GOT3 (cell line): ENCODE results near the gene ZIC3.
"Not testable (repeated sequence)": the region's sequence is repeated elsewhere in the genome, so short reads cannot be mapped to it uniquely, and the experiment has no call there.

Experiments
- DNase-seq: peaks from one replicate; lab custom pipeline; 2025; ENCODE audit warnings: mixed read lengths; lab: John Stamatoyannopoulos, UW

Gene ZIC3

DNA sequence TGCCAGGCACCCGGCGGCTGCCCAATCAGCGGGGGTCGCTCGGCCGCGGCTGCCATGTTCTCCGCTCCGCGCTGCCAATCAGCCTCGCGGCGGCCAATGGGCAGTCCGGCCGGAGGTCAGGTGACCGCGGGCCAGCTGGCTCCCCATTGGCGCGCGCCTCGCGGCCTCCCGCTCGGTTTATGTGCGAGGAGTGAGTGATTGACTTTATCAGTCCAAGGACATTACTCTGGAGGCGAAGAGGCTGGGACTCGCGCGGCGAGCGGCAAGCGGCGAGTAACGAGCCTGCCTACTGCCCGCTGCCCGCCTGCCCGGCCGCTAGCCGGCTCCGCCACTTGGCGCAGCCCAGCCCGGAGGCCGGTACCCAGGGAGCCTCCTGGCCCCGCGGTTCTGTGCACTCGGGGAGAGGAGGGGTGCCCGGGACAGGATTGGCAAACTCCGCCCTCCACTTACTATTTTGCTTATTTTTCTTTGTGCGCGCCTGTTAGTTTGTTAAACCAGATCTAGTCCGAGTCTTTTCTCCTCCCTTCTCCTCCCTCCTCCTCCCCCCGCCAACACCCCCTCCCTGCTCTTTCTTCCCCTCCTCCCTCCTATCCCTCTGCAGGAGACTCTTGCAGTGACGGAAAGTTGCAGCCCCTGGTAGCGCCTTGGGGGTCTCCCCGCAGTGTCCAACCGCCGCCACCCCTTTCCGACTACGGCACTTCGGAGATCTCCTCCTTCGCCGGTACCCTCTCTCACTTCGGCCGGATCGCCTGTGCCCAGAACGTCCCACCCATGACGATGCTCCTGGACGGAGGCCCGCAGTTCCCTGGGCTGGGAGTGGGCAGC lies at the start of gene ZIC3:
Gene ZIC3, plus strand, starts transcription at position 207 of the 825 bp plus-strand sequence. Its CDS starts 565 bp downstream, at position 772.
- no peak for DNase-seq

DNA sequence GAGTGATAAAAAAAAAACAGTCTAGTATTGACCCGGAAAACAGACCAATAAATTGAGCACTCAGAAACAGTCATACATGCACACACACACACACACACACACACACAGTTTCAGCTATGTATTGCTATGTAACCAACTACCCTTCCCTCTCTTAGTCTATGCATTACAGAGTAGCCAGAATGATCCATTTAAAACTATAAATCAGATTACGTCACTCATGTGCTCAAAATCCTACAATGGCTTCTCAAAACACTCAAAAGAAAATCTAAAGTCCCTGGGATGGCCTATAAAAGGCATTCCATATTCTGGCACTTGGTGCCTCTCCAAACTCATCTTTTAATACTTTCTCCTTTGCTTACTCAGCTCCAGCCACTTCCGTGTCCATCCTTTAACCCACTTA lies 46.5 kb upstream of the ZIC3 start:
- no peak for DNase-seq

DNA sequence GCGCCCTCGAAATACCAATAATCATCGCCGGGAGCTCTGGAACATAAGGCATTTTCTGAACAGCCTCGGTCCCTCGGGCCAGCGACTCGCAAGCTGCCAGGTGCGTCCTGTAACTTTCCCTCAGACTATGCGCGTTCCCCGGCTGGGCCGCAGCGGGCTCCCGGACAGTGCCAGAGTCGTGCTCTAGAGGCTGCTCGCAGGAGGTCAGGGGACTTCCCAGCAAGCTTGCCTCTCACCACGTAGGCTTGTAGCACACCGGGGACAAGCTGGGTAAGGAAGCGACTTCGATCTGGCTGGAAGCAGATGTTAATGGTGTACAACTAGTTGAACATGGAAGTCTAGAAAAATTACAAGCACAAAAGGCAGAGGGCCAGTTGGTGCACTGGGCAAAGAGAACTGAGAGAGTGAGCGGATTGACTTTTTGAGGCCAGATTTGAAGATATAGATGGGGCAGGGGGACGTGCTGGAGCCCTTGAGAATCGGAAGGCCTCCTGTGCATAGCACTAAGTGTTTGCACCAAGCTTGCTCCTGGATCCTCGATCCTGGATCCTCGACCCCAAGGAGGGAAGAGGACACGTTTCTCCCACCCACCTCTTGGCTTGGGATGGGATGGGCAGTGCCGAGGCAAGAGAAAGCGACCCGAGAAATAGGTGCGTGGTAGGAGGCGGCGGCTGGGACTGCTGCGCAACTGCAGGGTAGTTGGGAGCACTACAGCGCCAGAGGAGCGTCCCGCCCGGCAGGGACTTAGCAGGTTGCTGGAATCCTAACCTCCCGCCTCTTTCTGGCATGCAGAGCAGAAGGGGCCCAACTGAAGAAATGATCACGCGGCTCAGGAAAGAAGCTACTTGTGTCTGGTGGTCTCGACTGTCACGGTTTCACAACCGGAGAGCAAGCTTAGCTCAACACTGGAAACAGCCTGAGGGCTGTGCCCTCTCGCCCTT lies 19.9 kb upstream of the ZIC3 start:
- DNase-seq, result no peak

- no peak for DNase-seq
Measured at GRCh38 chrX:137547291-137547690, 18.6 kb upstream of the ZIC3 start.

DNA sequence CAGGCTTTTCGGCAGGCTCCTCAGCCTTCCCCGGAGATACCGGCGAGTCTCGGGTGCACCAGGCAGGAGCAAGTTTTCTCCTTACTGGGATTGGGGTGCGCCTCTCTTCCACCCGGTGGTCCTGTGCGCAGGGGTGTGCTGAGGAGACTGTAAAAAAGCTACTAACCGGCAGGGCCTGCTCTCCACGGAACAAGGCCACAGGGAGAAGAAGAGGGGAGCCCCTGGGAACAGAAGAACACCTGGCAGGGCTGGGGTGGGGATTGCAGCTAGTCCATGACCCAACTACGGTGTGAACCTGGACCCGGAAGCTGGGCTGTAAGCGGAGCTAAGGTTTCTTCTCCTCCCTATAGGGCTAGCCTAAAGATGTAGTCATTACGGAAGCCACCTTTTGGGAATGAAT lies 17.7 kb upstream of the ZIC3 start:
- no peak for DNase-seq

DNA sequence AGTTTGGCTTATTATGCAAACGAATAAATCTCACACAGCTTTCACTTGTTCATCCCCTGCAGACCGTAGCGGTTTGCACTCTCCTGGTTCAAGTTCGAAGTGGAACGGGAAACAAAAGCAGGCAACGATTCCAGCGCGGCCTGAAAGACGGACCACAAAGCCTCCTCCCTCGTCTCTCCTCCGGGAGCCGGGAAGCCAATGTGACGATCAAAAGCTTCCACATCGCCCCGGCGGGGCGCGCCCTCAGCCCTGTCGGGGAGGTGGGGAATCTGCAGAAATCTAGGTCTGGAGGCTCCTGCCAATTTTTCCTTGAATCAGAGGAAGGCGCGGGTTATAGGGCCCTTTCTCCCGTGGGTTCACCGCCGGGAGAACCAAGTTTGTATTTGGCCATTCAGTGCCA lies 16.9 kb upstream of the ZIC3 start:
- no peak for DNase-seq

DNA sequence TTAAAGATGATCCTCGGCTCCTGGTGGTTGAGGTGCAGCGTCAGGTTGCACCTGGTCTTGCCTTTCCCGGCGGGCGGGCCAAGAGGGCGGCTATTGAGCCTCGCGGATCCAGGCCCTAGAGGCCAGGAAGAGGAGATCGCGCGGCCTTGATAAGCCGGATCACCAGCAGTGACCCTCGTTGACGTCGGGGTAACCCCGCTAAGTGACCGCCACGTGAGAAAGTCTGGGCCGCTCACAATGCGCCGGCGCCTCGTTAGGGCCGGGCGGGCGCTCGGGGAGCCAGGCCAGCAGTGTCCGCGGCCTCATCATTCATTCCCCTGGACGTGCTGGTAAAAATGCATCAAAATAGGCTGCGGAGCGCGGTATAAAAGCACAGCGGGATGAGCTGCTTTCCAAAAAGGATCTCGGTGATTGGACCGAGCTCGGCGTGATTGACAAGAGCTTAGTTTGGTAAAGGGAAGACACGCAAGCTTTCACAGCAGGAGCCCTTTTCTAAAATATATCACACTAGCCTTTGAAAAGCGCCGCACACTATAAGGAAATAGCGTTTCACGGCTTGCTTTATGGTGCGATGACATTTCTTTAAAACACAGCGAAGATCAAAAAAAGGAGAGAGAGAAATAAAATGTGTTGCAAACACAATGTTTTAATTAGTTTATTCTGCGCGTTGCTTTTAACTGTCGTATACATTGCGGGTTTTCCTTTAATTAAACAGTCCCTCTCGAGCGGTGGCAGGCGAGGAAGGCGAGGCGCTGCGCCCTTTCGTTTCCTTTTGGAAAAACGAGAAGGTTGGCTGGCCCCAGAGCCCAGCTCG lies 15.9 kb upstream of the ZIC3 start:
- no peak for DNase-seq

DNA sequence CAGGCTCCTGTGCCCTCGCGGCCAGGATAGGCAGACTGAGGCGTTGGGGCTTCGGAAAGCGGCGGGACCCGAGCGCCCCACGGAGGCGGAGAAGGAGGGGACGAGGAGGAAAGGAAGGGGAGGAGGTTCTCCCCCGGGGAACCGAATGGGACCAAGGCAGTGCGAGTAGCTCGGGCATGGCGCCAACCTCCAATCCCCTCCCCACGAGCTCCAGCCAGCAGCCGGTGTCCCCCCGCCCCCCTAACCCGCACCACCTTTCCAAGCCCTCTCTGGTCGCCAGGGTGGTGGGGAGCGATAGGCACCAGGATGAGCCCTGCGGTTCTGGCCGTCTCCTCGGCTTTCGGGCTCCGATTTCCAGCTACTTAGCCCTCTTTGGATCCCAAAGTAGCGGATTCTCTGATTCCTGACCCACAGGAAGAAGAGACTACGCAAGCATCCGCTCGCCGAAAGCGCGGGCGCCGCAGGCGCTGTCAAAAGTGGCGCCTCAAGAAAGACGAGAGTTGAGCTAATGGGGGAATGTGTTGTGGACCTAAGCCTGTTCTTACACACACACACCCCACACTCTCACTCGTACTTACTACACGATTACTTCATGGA lies 15.2 kb upstream of the ZIC3 start:
- DNase-seq, result no peak

GRCh38 chrX:137552098-137552497 lies 13.8 kb upstream of the ZIC3 start:
- not testable (repeated sequence) for DNase-seq

DNA sequence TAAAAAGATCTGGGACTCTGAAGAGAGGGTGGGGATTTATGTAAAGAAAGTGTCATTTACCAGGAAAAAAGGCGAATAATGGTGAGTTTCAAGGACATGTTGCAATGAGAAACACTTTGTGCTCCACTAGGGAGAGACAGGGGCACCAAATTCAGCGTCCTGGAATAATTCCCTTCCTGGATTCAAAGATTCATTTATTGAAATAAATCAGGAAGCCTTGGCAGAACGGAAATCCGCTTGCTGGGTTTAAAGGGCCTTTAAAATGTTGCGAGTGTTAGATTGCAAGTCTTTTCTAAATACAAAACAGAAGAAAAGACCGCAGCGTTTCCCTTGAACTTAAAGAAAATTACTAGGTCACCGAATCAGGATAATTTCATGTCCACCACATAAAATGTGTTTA lies 3.8 kb upstream of the ZIC3 start:
- DNase-seq, result no peak

- DNase-seq, result no peak
Measured at GRCh38 chrX:137563681-137564651, 2.0 kb upstream of the ZIC3 start.

GRCh38 chrX:137565318-137565904 lies 516 bp upstream of the ZIC3 start:
- no peak for DNase-seq

DNA sequence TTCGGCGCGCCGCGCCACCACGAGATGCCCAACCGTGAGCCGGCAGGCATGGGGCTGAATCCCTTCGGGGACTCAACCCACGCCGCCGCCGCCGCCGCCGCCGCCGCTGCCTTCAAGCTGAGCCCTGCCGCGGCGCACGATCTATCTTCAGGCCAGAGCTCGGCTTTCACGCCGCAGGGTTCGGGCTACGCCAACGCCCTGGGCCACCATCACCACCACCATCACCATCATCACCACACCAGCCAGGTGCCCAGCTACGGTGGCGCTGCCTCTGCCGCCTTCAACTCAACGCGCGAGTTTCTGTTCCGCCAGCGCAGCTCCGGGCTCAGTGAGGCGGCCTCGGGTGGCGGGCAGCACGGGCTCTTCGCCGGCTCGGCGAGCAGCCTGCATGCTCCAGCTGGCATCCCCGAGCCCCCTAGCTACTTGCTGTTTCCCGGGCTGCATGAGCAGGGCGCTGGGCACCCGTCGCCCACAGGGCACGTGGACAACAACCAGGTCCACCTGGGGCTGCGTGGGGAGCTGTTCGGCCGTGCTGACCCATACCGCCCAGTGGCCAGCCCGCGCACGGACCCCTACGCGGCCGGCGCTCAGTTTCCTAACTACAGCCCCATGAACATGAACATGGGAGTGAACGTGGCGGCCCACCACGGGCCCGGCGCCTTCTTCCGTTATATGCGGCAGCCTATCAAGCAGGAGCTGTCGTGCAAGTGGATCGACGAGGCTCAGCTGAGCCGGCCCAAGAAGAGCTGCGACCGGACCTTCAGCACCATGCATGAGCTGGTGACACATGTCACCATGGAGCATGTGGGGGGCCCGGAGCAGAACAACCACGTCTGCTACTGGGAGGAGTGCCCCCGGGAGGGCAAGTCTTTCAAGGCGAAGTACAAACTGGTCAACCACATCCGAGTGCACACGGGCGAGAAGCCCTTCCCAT lies 1.1 kb downstream of the ZIC3 start:
- DNase-seq, result no peak

DNA sequence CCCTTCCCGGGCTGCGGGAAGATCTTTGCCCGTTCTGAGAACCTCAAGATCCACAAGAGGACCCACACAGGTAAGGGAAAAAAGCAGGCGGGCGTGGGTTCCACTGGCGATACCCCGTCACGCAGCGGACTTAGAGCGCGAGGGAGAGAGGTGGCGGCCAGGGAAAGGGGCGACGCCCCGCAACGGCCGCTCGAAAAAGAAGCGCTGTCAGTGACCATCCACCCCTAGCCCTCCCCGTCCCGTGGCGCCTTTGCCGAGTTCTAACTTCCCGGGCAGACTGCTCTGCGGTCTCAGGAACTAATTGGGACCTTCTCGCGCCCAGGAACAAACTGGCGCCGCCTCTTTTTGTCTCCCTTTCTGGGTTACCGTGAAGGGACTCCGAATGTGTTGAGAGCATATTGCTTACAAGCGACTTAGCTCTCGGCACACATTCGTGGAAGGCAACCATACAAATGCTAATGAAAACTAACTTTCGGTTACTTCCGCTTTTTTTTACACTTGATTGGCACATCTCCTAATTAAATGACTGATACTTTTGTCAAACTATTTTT lies 1.8 kb downstream of the ZIC3 start:
- DNase-seq, result no peak

DNA sequence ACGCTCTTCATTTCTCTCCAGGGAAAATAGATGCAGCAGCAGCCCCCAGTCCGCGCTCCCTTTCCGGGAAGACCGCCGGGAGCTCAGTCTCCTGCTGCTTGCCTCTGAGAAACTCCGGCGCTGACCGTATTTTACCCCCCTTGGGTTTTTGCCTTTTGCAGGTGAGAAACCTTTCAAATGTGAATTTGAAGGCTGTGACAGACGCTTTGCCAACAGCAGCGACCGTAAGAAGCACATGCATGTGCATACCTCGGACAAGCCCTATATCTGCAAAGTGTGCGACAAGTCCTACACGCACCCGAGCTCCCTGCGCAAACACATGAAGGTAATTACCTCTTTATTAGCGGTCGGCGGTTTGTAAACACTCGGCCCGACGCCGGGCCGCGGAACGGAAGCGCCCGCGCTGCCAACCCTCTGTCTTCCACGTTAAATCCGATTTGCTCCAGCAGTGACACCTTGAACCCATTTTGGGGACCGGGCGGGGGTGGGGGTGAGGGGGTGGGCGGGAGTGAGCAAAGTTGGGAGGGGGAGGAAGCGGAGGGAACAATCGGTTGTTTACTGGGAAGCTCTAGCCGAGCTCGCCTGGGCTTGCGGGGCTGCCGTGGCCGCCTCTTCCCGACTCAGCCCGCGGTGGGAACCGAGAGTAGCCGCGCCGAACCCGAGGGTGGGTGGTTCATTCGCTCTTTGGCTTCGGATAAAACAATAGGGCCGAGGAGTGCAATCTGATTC lies 3.0 kb downstream of the ZIC3 start:
- DNase-seq, result no peak

DNA sequence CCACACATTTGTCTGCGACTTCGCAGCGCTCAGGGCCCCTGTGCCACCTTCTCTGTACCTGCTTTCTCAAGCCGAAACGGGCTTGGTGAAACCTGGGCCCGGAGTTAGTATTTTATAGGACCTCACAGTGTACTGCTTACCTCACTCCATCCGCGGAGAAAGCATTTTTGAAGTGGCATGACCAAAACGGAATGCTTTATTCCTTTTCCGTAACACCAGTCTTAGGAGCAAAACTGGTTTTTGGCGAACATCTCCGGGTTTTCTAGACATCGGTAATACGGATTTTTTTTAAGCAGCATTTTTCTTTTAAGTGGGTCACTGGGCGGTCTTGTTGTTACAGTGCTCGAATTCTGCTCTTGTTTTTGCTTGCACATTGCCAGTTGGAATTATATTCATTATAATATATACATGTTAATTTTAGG lies 3.6 kb downstream of the ZIC3 start:
- no peak for DNase-seq

DNA sequence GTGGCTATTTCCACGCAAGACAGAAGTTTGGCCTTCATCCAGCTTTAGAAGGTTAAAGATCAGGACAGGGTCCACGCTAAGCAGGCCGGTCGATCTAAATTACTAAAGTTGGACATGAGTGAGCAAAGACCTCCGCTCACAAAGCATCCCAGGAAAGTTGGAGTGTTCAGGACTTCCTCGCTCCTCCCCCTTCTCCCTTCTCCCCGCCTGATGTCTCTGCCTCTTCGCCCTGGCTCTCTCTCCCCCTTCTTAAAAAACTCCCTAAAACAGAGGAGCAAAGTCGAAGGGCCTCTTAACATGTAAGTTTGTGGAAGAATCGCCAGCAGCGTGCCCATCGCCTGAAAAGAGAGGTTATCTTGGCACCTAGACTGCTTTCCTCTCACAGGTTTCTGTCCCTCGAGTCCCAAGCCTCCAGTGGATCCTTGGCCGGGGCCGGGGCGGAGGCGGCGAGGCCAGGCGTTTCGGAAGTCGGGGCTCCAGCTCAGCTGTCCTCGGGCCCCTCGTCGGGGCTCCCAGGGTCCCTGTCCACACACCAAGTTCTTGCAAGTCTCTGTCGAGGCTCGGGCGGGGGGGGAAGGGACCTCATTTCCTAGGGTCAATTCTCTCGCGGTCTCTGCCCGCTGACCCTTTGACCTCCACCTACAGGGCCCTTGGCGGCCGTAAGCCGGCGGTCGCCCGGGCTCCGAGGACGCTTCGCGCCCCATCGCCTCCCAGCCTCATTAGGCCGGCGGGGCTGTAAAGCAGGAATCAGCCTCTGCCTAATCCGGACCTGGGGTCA lies 7.6 kb downstream of the ZIC3 start:
- DNase-seq, result no peak
